Activated T-cell treated with anti-CD3 and anti-CD28 coated beads, Interleukin-2, amount 50 U/mL, for 72 hours (primary cell): ENCODE measurements around the gene ALMS1. TPM values are rescaled to one million over a fixed set of nuclear protein-coding genes. Genes with fewer than 3 reads are reported as not detected.
"Not testable (repeated sequence)": the region's sequence is repeated elsewhere in the genome, so short reads cannot be mapped to it uniquely, and the experiment has no call there.

Experiments used
- ATAC-seq, 2 donors: fragments of 150-1000 bp; cut with Tn5 transposase; replicated peaks in 1 of 2; 2 replicates each; pipeline ENCODE4 v1.10.0; 2021; ENCODE audit warnings: moderate library complexity in 2 of 2, mild to moderate bottlenecking in 1 of 2
- DNase-seq, 2 donors: peaks; one replicate each; pipeline ENCODE4 v3.0.0; 2021 to 2022; ENCODE audit warnings: mixed read lengths in 1 of 2
- H3K27ac Mint-ChIP-seq: one replicate; pipeline ENCODE4 v1.8.0; 2022; ENCODE audit warnings: mild to moderate bottlenecking, moderate library complexity, mixed read lengths
- H3K27me3 Mint-ChIP-seq: one replicate; pipeline ENCODE4 v1.8.0; 2022; ENCODE audit warnings: low read depth, mixed read lengths
- H3K36me3 Mint-ChIP-seq, 2 donors: one replicate each; pipeline ENCODE4 v1.8.0; 2022; ENCODE audit warnings: mixed read lengths in 2 of 2, mild to moderate bottlenecking in 1 of 2; ENCODE audit not compliant: insufficient read depth in 2 of 2
- H3K4me1 Mint-ChIP-seq: one replicate; pipeline ENCODE4 v1.8.0; 2022; ENCODE audit warnings: low read depth, mixed read lengths
- H3K4me3 Mint-ChIP-seq, 2 donors: one replicate each; pipeline ENCODE4 v1.8.0; 2022; ENCODE audit warnings: mild to moderate bottlenecking in 2 of 2, mixed read lengths in 2 of 2, moderate library complexity in 2 of 2
- H3K9me3 Mint-ChIP-seq, 2 donors: one replicate each; pipeline ENCODE4 v1.8.0; 2022; ENCODE audit warnings: mixed read lengths in 2 of 2
- total RNA-seq, 2 donors: library from RNA; stranded (reverse); gene quantifications; one replicate each; pipeline ENCODE4 v1.2.3, GENCODE V29; 2022

ALMS1 gene
- total RNA-seq, 2 donors from 2014 or later: 13.0 to 16.5 TPM

GRCh38 chr2:73619925-73620324 lies 234.3 kb downstream of the ALMS1 start:
- not testable (repeated sequence) for H3K36me3 Mint-ChIP-seq, H3K27me3 Mint-ChIP-seq, H3K4me3 Mint-ChIP-seq, DNase-seq, H3K27ac Mint-ChIP-seq, H3K9me3 Mint-ChIP-seq, H3K4me1 Mint-ChIP-seq, ATAC-seq

- not testable (repeated sequence) for DNase-seq, H3K27me3 Mint-ChIP-seq, H3K4me1 Mint-ChIP-seq, H3K4me3 Mint-ChIP-seq, H3K27ac Mint-ChIP-seq, ATAC-seq, H3K9me3 Mint-ChIP-seq, H3K36me3 Mint-ChIP-seq
These were observed 238.4 kb downstream of the ALMS1 start for GRCh38 chr2:73624036-73624435.

DNA sequence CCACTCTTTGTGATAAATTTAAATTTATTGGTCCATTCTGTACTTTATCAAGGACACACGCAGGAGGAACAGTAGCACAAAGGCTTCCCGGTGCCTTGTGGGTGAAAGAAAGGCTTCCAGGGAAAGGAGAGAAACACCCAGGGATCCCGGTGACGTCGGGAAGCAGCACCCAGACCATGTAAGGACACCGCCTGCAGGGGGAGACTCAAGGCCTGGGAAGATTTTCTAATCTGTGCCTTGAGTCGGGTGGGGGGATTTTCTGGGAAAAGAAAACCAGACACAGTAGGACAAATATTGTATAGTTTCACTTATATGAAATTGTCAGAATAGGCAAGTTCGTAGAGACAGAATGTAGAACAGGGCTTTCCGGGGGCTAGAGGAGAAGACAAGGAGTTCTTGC lies 239.0 kb downstream of the ALMS1 start:
- H3K9me3 Mint-ChIP-seq, H3K36me3 Mint-ChIP-seq, DNase-seq, H3K27me3 Mint-ChIP-seq, H3K4me3 Mint-ChIP-seq, H3K4me1 Mint-ChIP-seq, H3K27ac Mint-ChIP-seq, ATAC-seq: not testable (repeated sequence)

DNA sequence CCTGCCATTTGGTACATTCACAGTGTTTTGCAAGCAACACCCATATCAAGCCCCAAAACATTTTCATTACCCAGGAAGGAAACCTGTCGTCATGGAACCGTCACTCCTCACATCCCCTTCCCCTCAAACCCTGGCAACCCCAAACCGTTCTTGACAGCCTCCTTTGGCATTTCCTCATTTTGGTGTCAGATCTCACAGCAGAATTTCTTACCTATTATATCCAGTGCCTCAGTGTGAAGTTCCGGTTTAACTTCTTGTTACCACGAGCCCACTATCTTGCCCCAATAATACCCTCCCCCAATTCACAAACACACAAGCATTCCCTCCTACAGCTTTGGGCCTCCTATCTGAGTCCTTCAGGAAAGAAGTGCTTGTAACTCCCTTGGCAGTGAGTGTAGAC lies 240.6 kb downstream of the ALMS1 start:
- DNase-seq, H3K27ac Mint-ChIP-seq, H3K27me3 Mint-ChIP-seq, ATAC-seq, H3K4me1 Mint-ChIP-seq, H3K36me3 Mint-ChIP-seq, H3K4me3 Mint-ChIP-seq, H3K9me3 Mint-ChIP-seq: not testable (repeated sequence)

GRCh38 chr2:73628493-73628892 lies 242.9 kb downstream of the ALMS1 start:
- not testable (repeated sequence) for H3K9me3 Mint-ChIP-seq, H3K4me1 Mint-ChIP-seq, DNase-seq, H3K27me3 Mint-ChIP-seq, H3K4me3 Mint-ChIP-seq, H3K27ac Mint-ChIP-seq, H3K36me3 Mint-ChIP-seq
- ATAC-seq: peak; percentile 29 to 43

- ATAC-seq: peak; percentile 72 to 76
- H3K27ac Mint-ChIP-seq, H3K4me3 Mint-ChIP-seq, H3K9me3 Mint-ChIP-seq, H3K27me3 Mint-ChIP-seq, DNase-seq, H3K4me1 Mint-ChIP-seq, H3K36me3 Mint-ChIP-seq: not testable (repeated sequence)
These were observed 245.1 kb downstream of the ALMS1 start for GRCh38 chr2:73630662-73631266.

DNA sequence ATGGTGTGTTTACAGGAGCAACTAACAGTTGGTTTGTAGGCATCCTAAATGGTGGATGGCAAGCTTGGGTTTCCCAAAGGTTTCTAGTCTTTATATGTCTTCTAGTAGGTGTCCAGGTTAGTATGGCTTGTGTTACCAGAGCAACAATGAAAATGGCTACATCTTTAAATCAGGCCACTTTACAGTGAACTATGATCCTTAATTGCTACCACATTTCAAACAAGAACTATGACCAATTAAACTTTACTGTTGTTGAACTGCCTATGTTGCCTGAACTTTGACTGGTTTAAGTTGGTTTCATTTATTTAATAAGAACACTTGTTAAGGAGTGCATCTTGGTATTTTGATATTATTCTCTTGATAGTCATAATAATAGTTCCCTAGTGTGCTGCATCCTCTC lies 251.3 kb downstream of the ALMS1 start:
- DNase-seq, H3K9me3 Mint-ChIP-seq, ATAC-seq, H3K27me3 Mint-ChIP-seq, H3K4me1 Mint-ChIP-seq, H3K27ac Mint-ChIP-seq, H3K4me3 Mint-ChIP-seq, H3K36me3 Mint-ChIP-seq: not testable (repeated sequence)

- DNase-seq: no peak
- ATAC-seq: no peak
- Mint-ChIP-seq H3K4me1 (no peaks in the 10 kb centered on the region), H3K4me3 (no peak overlapping the region), H3K36me3 (peaks cover 0 to 7% of the 10 kb centered on the region in 2 donors), H3K27ac (no peak overlapping the region), H3K27me3 (no peaks in the 10 kb centered on the region), H3K9me3 (peaks cover 3 to 4% of the 10 kb centered on the region in 2 donors)
These were observed 252.8 kb downstream of the ALMS1 start for GRCh38 chr2:73638429-73638828.

DNA sequence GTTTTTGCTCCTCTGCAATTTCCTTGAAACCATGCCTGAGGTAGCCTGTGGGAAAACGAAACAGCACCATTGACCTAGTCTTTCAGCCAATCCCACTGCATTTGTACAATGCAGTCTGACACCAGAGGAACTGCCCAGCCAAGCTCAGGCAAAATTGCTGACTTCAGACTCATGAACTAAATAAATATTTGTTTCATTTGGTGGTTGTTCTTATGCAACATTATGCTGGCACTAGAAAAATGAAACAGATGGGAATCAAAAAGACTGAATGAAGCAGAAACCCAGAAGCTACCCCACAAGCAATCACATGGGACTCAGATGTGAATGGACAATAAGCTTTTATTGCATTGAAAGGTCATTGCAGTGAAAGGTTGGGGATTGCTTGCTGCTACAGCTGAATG lies 254.9 kb downstream of the ALMS1 start:
- ATAC-seq: no peak
- DNase-seq: no peak
- Mint-ChIP-seq H3K4me1 (no peaks in the 10 kb centered on the region), H3K27me3 (peaks cover 15% of the 10 kb centered on the region), H3K36me3 (peaks cover 0 to 7% of the 10 kb centered on the region in 2 donors), H3K4me3 (no peak overlapping the region), H3K9me3 (peaks cover 3 to 4% of the 10 kb centered on the region in 2 donors), H3K27ac (no peak overlapping the region)

DNA sequence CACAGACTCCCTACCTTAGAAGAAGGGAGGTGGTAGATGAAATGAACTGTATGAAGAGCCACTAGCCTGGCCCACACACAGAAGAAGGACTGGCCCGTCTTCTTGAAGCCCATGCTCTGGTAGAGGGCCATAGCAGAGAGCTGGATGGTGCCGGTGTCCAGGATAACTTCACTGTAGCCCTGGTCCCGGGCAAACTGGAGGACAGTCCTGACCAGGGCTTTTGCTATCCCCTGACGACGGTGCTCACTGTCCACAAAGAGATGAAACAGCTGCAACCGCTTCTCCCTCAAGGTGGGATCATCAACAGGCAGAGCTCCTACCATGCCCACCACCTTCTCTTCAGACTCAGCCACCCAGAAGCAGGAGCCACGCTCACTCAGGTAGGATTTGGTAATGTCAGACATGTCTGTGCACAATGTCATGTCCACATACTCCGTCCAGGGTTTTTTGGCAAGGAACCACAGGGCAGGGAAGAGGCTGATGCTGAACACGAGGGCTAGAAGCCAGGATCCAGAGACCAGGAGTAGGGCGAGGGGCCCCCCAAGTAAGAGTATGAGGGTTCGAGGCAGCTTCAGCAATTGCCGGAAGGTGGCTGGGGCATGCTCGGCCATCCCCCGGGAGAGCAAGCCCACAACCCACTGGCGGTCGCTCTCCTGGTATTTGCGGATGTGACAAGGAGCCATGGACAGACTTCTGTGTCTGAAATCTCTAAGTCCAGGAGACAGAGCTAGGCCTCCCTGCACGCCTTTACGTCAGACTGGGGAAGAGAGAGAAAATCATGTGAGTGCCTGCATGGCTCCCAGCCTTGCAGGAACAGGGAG lies 255.5 kb downstream of the ALMS1 start:
- no peak overlapping the region for H3K4me3 Mint-ChIP-seq
- peaks cover 0 to 7% of the 10 kb centered on the region in 2 donors for H3K36me3 Mint-ChIP-seq
- ATAC-seq (no peak), DNase-seq (no peak)
- no peaks in the 10 kb centered on the region for H3K4me1 Mint-ChIP-seq
- no peak overlapping the region for H3K27ac Mint-ChIP-seq
- peaks cover 3 to 4% of the 10 kb centered on the region in 2 donors for H3K9me3 Mint-ChIP-seq
- peaks cover 15% of the 10 kb centered on the region for H3K27me3 Mint-ChIP-seq

DNA sequence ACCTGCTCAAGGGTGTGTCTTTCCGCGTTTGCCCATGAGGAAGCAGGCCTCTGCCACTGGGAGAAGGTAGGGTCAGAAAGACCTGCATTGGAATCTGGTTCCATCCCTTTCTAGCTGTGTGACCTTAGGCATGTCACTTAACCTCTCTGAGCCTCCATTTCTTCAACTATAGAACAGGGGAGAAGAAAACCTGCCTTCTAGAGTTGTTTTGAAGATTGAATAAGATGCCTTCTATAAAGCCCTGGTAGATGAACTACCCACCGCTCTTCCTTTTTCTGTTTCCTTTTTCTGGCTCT lies 256.1 kb downstream of the ALMS1 start:
- Mint-ChIP-seq H3K4me1 (no peaks in the 10 kb centered on the region), H3K4me3 (no peak overlapping the region), H3K27ac (no peak overlapping the region), H3K36me3 (peaks cover 0 to 7% of the 10 kb centered on the region in 2 donors), H3K9me3 (peaks cover 3 to 4% of the 10 kb centered on the region in 2 donors), H3K27me3 (peaks cover 15% of the 10 kb centered on the region)
- ATAC-seq (no peak), DNase-seq (no peak)

GRCh38 chr2:73642338-73643018 lies 256.8 kb downstream of the ALMS1 start, which contains the start of gene NAT8:
TSS of gene NAT8 (minus strand) at chr2:73642422. CDS start at chr2:73641628, 794 bp downstream.
- H3K27me3 Mint-ChIP-seq: peaks cover 15% of the 10 kb centered on the region

DNA sequence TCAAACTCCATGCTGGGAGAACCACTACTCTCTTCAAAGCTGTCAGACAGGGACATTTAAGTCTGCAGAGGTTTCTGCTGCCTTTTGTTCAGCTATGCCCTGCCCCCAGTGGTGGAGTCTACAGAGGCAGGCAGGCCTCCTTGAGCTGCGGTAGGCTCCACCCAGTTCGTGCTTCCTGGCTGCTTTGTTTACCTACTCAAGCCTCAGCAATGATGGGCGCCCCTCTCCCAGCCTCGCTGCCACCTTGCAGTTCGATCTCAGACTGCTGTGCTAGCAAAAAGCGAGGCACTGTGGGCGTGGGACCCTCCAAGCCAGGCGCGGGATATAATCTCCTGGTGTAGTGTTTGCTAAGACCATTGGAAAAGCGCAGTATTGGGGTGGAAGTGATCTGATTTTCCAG lies 262.1 kb downstream of the ALMS1 start:
- H3K9me3 Mint-ChIP-seq, H3K4me1 Mint-ChIP-seq, ATAC-seq, H3K27ac Mint-ChIP-seq, H3K36me3 Mint-ChIP-seq, H3K4me3 Mint-ChIP-seq, DNase-seq: not testable (repeated sequence)
- peaks cover 15% of the 10 kb centered on the region for H3K27me3 Mint-ChIP-seq

More at GRCh38 chr2:73642338-73643018, 256.8 kb downstream of the ALMS1 start, which contains the start of gene NAT8:
- Mint-ChIP-seq H3K27ac (no peak within 1 kb of the TSS), H3K4me1 (no peaks in the 10 kb centered on the region), H3K36me3 (peaks cover 0 to 3% of the 10 kb centered on the region in 2 donors), H3K4me3 (no peak within 1 kb of the TSS), H3K9me3 (peaks cover 3 to 4% of the 10 kb centered on the region in 2 donors)
- DNase-seq: no peak
- ATAC-seq: no peak
